Measurements from ENCODE around the gene PAGE1.

PAGE1 gene

DNA sequence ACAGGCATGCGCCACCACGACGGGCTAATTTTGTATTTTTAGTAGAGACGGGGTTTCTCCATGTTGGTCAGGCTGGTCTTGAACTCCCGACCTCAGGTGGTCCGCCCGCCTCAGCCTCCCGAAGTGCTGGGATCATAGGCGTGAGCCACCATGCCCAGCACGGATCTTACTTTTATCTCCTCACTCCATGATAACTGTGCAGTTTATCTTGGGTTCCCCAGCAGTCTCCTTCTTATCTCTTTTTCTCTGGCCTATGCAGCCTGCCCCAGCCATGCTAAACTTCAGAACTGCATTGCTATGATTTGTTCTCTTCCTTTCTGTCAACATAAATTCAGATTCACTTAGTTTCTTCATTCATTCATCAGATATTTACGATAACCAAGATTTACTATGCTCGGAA is 22.4 kb downstream of the PAGE1 start:
- no peak overlapping the region for H3K4me3 ChIP-seq (ENCODE audit: low read depth, low read length)
- DNase-seq (ENCODE audit: low read depth), result no peak
- in situ Hi-C loops (cut with HindIII; ENCODE audit: low sequenced_read_pairs), result no loop called here
- TF ChIP-seq, protein P1, sequence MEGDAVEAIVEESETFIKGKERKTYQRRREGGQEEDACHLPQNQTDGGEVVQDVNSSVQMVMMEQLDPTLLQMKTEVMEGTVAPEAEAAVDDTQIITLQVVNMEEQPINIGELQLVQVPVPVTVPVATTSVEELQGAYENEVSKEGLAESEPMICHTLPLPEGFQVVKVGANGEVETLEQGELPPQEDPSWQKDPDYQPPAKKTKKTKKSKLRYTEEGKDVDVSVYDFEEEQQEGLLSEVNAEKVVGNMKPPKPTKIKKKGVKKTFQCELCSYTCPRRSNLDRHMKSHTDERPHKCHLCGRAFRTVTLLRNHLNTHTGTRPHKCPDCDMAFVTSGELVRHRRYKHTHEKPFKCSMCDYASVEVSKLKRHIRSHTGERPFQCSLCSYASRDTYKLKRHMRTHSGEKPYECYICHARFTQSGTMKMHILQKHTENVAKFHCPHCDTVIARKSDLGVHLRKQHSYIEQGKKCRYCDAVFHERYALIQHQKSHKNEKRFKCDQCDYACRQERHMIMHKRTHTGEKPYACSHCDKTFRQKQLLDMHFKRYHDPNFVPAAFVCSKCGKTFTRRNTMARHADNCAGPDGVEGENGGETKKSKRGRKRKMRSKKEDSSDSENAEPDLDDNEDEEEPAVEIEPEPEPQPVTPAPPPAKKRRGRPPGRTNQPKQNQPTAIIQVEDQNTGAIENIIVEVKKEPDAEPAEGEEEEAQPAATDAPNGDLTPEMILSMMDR (IDR thresholded peaks at IDR 0.05; ENCODE audit: low read depth, low read length, missing control alignments), result no peak

- in situ Hi-C loops (cut with HindIII; ENCODE audit: low sequenced_read_pairs), result no loop called here
- TF ChIP-seq, protein P1 (IDR thresholded peaks at IDR 0.05; ENCODE audit: low read depth, low read length, missing control alignments), result no peak
- H3K4me3 ChIP-seq (ENCODE audit: low read depth, low read length), result no peak overlapping the region
- DNase-seq (ENCODE audit: low read depth), result no peak
Observed at GRCh38 chrX:49664824-49665223, 31.0 kb downstream of the PAGE1 start.

DNA sequence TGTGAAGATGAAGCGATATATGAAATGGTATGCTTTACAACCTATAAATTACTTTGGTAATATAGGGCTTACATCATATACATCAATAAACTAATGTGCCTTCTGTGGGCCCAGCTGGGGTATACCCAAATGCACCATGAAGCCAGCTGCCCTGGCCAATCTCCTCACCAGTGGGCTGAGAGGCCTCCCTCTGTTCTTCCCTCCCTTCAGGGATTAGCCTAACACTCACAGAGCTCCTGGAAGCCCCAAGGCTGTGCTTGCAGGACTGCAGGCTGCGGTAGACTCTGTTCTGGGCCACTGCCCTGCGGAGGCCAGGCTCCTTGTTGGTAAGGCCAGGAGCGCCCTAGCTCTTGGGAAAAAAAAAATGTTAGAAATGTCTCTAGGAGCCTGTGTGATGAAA is 33.9 kb downstream of the PAGE1 start:
- H3K4me3 ChIP-seq (ENCODE audit: low read depth, low read length), result no peak overlapping the region
- no peak for DNase-seq (ENCODE audit: low read depth)
- in situ Hi-C loops (cut with HindIII; ENCODE audit: low sequenced_read_pairs), result no loop called here
- TF ChIP-seq, protein P1 (IDR thresholded peaks at IDR 0.05; ENCODE audit: low read depth, low read length, missing control alignments), result no peak

- no peak overlapping the region for H3K4me3 ChIP-seq (ENCODE audit: low read depth, low read length)
- TF ChIP-seq, protein P1 (IDR thresholded peaks at IDR 0.05; ENCODE audit: low read depth, low read length, missing control alignments), result no peak
- in situ Hi-C loops (cut with HindIII; ENCODE audit: low sequenced_read_pairs), result no loop called here
- DNase-seq (ENCODE audit: low read depth), result no peak
Observed at GRCh38 chrX:49659771-49660170, 36.0 kb downstream of the PAGE1 start.

GRCh38 chrX:49656533-49656932 is 39.3 kb downstream of the PAGE1 start:
- H3K4me3 ChIP-seq (ENCODE audit: low read depth, low read length), result no peak overlapping the region
- no peak for DNase-seq (ENCODE audit: low read depth)
- TF ChIP-seq, protein P1 (IDR thresholded peaks at IDR 0.05; ENCODE audit: low read depth, low read length, missing control alignments), result no peak
- in situ Hi-C loops (cut with HindIII; ENCODE audit: low sequenced_read_pairs), result no loop called here

DNA sequence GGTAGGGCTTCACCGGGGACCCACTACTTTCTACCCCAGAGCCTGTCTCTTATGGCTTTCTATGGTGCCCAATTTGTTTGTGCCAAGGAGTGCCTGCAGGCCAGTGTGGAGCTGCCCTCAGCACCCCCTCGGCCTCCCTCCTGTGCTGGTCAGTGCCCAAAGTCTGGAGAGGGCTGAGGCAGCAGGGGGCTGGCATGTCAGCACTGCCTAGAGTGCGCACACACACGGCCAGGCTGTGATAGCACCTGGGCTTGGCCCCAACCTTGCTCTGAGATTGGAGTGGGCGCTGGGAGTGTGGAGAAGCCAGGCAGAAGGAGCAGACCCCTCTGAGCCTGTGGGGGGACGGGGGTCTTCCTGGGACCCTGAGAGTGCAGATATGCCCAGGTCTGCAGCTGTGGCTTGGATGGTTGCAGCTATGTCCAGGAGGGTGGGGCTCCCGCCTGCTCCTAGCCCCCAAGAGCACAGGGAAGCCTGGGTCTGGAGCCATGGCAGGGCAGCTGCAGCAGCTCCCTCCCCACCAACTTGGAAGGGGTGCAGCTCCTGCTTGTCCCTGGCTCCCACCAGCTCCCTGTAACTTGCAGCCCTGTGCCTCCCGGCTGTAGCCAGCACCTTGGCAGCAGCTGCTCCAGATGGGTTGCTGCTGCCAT is 50.7 kb downstream of the PAGE1 start:
- TF ChIP-seq, protein P1 (IDR thresholded peaks at IDR 0.05; ENCODE audit: low read depth, low read length, missing control alignments), result no peak
- DNase-seq (ENCODE audit: low read depth), result no peak

More for the DNA sequence above, 50.7 kb downstream of the PAGE1 start:
- in situ Hi-C loops (cut with HindIII; ENCODE audit: low sequenced_read_pairs), result no loop called here
- H3K4me3 ChIP-seq (ENCODE audit: low read depth, low read length), result no peak overlapping the region
